Heart left ventricle (tissue), 16 donors: ENCODE measurements around the gene SNRPA1. TPM values are rescaled to one million over a fixed set of nuclear protein-coding genes. Genes with fewer than 3 reads are reported as not detected.
A peak's percentile ranks its signal among the peaks of the same experiment; 100 is the strongest.

Source experiments
- ATAC-seq, 4 donors: fragments of 200-7000 bp; cut with Tn5 transposase; one replicate each; pipeline ENCODE4 v1.9.1; 2020 to 2022; ENCODE audit warnings: moderate library complexity in 4 of 4, mild to moderate bottlenecking in 3 of 4, moderate number of reproducible peaks in 1 of 4
- DNase-seq, 5 donors: peaks; one replicate each; pipeline ENCODE4 v3.0.0-alpha.2; 2020
- H3K27ac ChIP-seq, 12 donors: fragments of 200-600 bp; sonication (generic) in 4 of 12; one replicate each; pipeline versions ENCODE4 v1.5.0 to v1.8.0; 2016 to 2022; ENCODE audit warnings: mild to moderate bottlenecking in 2 of 12
- H3K27me3 ChIP-seq, 9 donors: fragments of 200-600 bp; sonication (generic) in 2 of 9; one replicate each; pipeline versions ENCODE4 v1.5.1 to v1.8.0; 2016 to 2022; ENCODE audit warnings: mild to moderate bottlenecking in 3 of 9
- H3K36me3 ChIP-seq, 9 donors: fragments of 200-600 bp; sonication (generic) in 2 of 9; one replicate each; pipeline versions ENCODE4 v1.5.0 to v1.8.0; 2018 to 2022; ENCODE audit warnings: mild to moderate bottlenecking in 2 of 9
- H3K4me1 ChIP-seq, 12 donors: fragments of 200-600 bp; sonication (generic) in 4 of 12; one replicate each; pipeline versions ENCODE4 v1.5.0 to v1.8.0; 2016 to 2022; ENCODE audit warnings: mild to moderate bottlenecking in 3 of 12
- H3K4me3 ChIP-seq, 12 donors: fragments of 200-600 bp; sonication (generic) in 4 of 12; one replicate each; pipeline versions ENCODE4 v1.5.0 to v1.8.0; 2017 to 2022; ENCODE audit warnings: mild to moderate bottlenecking in 9 of 12, moderate library complexity in 4 of 12
- H3K9me3 ChIP-seq, 12 donors: fragments of 200-600 bp; sonication (generic) in 4 of 12; one replicate each; pipeline versions ENCODE4 v1.5.0 to v1.8.0; 2016 to 2022; ENCODE audit warnings: mild to moderate bottlenecking in 1 of 12
- CTCF ChIP-seq, 12 donors: fragments of 200-600 bp; sonication (generic) in 4 of 12; IDR thresholded peaks; one replicate each; pipeline versions ENCODE4 v1.5.0 to v1.8.0; 2018 to 2022; ENCODE audit warnings: antibody characterized with exemption in 12 of 12, mild to moderate bottlenecking in 5 of 12
- POLR2A ChIP-seq, 2 donors: fragments of 450-650 bp; IDR thresholded peaks; one replicate each; pipeline ENCODE4 v1.6.1; 2017; ENCODE audit warnings: antibody characterized with exemption in 2 of 2, mild to moderate bottlenecking in 2 of 2, moderate library complexity in 2 of 2
- WGBS, 4 donors: extraction: QIAGEN DNeasy Blood & Tissue Kit in 2 of 4; methylation state at CpG; one replicate each; pipeline versions ENCODE4 v1.1.5 to v1.1.7; 2013 to 2018; 5-methylcytosine and 5-hydroxymethylcytosine counted together
- intact Hi-C, 10 donors: fragments of 100-400 bp; cut with DNase I; formaldehyde crosslinking; loops; one replicate each; pipeline versions ENCODE4 v1.11.1 to v1.14.2; 2022
- polyA plus RNA-seq, 2 donors: library from polyadenylated mRNA; stranded (reverse); fragments of 200-250 nt; gene quantifications; one replicate each; pipeline ENCODE4 v1.2.3, GENCODE V29; 2013
- total RNA-seq, 9 donors: library from RNA; depleted of rRNA in 2 of 9; stranded (reverse); fragments of >200 nt in 2 of 9; fragmentation: NEBNext Ultra II Directional in 3 of 9; extraction: Animal tissue kit (Norgen Biotek cat#: 25700) in 3 of 9; gene quantifications; one replicate each; pipeline versions ENCODE4 v1.1.0 to v1.2.4, GENCODE V29; 2016 to 2023
- donor health status: ischemic (EF 13 %, LVEDD 7.1; RV severe dilation, severe dysfunction).
- donor health status: healthy with polysubstance abuse.
- donor health status: DM: no; HTN: yes; CAD: no.
- donor health status: DM: no; HTN: no; CAD: no.
- donor health status: ischemic (EF 25% LVEDD 6.9; RV normal size, moderate dysfunction).
- donor health status: ischemic (EF 25% LVEDD 5.7; RV mildly dilated, moderate dysfunction).
- donor health status: healthy.
- donor health status: DM: yes; HTN: yes; CAD: no.
- donor health status: ischemic (EF 35%, LVEDD 5.7; RV mildly dilated, moderate dysfunction).
- donor health status: nonischemic (EF 11% LVEDD 7.7; RV severe dilation, severe dysfunction).
- donor health status: DM: yes; HTN: yes; CAD: no.
- donor health status: PGD.
- donor health status: ischemic (EF 29% LVEDD 5.4; RV normal size, mild dysfunction).
- donor health status: nonischemic (EF 23%, LVEDD 6.1; RV moderate dilation, normal function).

SNRPA1 gene
- total and polyA plus RNA-seq, 11 donors: 17.6 to 57.8 (median 30.2) TPM

GRCh38 chr15:101309436-101310160 lies 14.6 kb upstream of the SNRPA1 start:
- DNase-seq: peak in 1 of 5 donors; percentile 4
- TF ChIP-seq CTCF (IDR thresholded peaks at IDR 0.05) (no peak), POLR2A (IDR thresholded peaks at IDR 0.05) (no peak)
- 84 to 93% (median 87%) methylated on average over 24 to 26 of the region's 26 CpGs for WGBS, 4 donors
- Histone ChIP-seq H3K27ac (no peak overlapping the region), H3K4me3 (no peak overlapping the region), H3K27me3 (peaks cover 0 to 7% (median 0%) of the 10 kb centered on the region in 9 donors), H3K4me1 (no peaks in the 10 kb centered on the region), H3K9me3 (no peaks in the 10 kb centered on the region), H3K36me3 (peaks cover 0 to 10% (median 0%) of the 10 kb centered on the region in 9 donors)
- no peak for ATAC-seq
- intact Hi-C loops: loop anchor here in 2 of 10 donors (10.0 kb wide), 2 partner anchors 115 to 185 kb away; no protein-coding TSS in a partner anchor

- DNase-seq: peak in 1 of 5 donors; percentile 3
- Histone ChIP-seq H3K4me3 (no peak overlapping the region), H3K36me3 (peaks cover 0 to 6% (median 0%) of the 10 kb centered on the region in 9 donors), H3K4me1 (no peaks in the 10 kb centered on the region), H3K27me3 (peaks cover 0 to 7% (median 0%) of the 10 kb centered on the region in 9 donors), H3K27ac (no peak overlapping the region), H3K9me3 (no peaks in the 10 kb centered on the region)
- TF ChIP-seq POLR2A (IDR thresholded peaks at IDR 0.05) (no peak), CTCF (IDR thresholded peaks at IDR 0.05) (no peak)
- WGBS, 4 donors: 88 to 91% (median 90%) methylated on average over 14 to 20 of the region's 20 CpGs
- ATAC-seq: no peak
- intact Hi-C loops: loop anchor here in 1 of 10 donors (10.0 kb wide), 1 partner anchor 186 kb away; no protein-coding TSS in a partner anchor
Measured at GRCh38 chr15:101308604-101309435, 13.8 kb upstream of the SNRPA1 start.

GRCh38 chr15:101307897-101308603 lies 13.0 kb upstream of the SNRPA1 start:
- H3K36me3 ChIP-seq: peaks cover 0 to 6% (median 0%) of the 10 kb centered on the region in 9 donors
- ATAC-seq (no peak), DNase-seq (peak in 1 of 5 donors; percentile 3)
- peaks cover 0 to 7% (median 0%) of the 10 kb centered on the region in 9 donors for H3K27me3 ChIP-seq
- H3K4me1 ChIP-seq: no peaks in the 10 kb centered on the region
- TF ChIP-seq CTCF (IDR thresholded peaks at IDR 0.05): no peak
- no peak for TF ChIP-seq POLR2A (IDR thresholded peaks at IDR 0.05)
- H3K27ac ChIP-seq: no peak overlapping the region
- H3K4me3 ChIP-seq: no peak overlapping the region
- H3K9me3 ChIP-seq: no peaks in the 10 kb centered on the region
- 79 to 86% (median 81%) methylated on average over 9 to 16 of the region's 16 CpGs for WGBS, 4 donors
- intact Hi-C loops: loop anchor here in 1 of 10 donors (10.0 kb wide), 1 partner anchor 187 kb away; no protein-coding TSS in a partner anchor
